ENCODE results near the gene CACNA1D.

- TF ChIP-seq CTCF (IDR thresholded peaks at IDR 0.05; ENCODE audit: low read depth, low read length) (no peak), EZH2phosphoT487 (IDR thresholded peaks at IDR 0.05; ENCODE audit: low read depth) (no peak)
These were observed 156.7 kb downstream of the CACNA1D start for GRCh38 chr3:53650928-53651661.

Measured in OCI-LY3 (cell line).